H1 (cell line): ENCODE results near the gene SERPINH1. TPM values are rescaled to one million over a fixed set of nuclear protein-coding genes. Genes with fewer than 3 reads are reported as not detected.

ENCODE experiments used
- CHD7 ChIP-seq: fragments of 300-600 bp; sonication (generic); IDR thresholded peaks from 2 replicates; pipeline ENCODE4 v1.7.1; 2012; ENCODE audit warnings: low read length, moderate library complexity, mild to moderate bottlenecking, inconsistent platforms; ENCODE audit not compliant: insufficient replicate concordance
- CREB1 ChIP-seq: IDR thresholded peaks from 2 replicates; pipeline ENCODE4 v1.6.1; 2012; ENCODE audit warnings: inconsistent platforms
- GABPA ChIP-seq: IDR thresholded peaks from 2 replicates; pipeline ENCODE4 v1.6.1; 2011; ENCODE audit warnings: mild to moderate bottlenecking, low read length, moderate library complexity, borderline replicate concordance; ENCODE audit not compliant: insufficient read depth
- GTF2F1 ChIP-seq: IDR thresholded peaks from 2 replicates; pipeline ENCODE4 v1.6.1; 2012; ENCODE audit warnings: low read depth, low read length, improper control_type of control experiment, borderline replicate concordance
- RFX5 ChIP-seq: IDR thresholded peaks from 2 replicates; pipeline ENCODE4 v1.6.1; 2011; ENCODE audit warnings: low read depth, low read length, improper control_type of control experiment, borderline replicate concordance
- TAF7 ChIP-seq: optimal IDR thresholded peaks from 2 replicates; pipeline ENCODE3; 2011; ENCODE audit warnings: low read depth, mild to moderate bottlenecking, inconsistent platforms, low read length, moderate library complexity, borderline replicate concordance
- YY1 ChIP-seq: IDR thresholded peaks from 2 replicates; pipeline ENCODE4 v1.6.1; 2011; ENCODE audit warnings: low read depth, mild to moderate bottlenecking, low read length
- ZNF274 ChIP-seq: IDR thresholded peaks from 2 replicates; pipeline ENCODE4 v1.7.0; 2012; ENCODE audit warnings: low read length, borderline replicate concordance; ENCODE audit errors: extremely low read depth
- polyA plus RNA-seq, 7 experiments: library from polyadenylated mRNA; depleted of rRNA in 3 of 7; stranded (reverse) in 5 of 7; unstranded in 2 of 7; fragments of >200 nt in 5 of 7; fragments of 200-250 nt in 2 of 7; gene quantifications; 1 replicate in 5 of 7; 2 replicates in 1 of 7; 4 replicates in 1 of 7; pipeline versions ENCODE4 v1.2.1 to v1.2.3, GENCODE V29; 2011 to 2013; ENCODE audit warnings: missing spikeins in 2 of 7, mixed read lengths in 2 of 7
- total RNA-seq: library from RNA; stranded (reverse); fragmentation: NEBNext Ultra II Directional; extraction: Animal tissue kit (Norgen Biotek cat#: 25700); gene quantifications from 2 replicates; pipeline ENCODE4 v1.2.1, GENCODE V29; 2021

Gene SERPINH1
- total and polyA plus RNA-seq, 2 of the 8 experiments (the other 6 are each of a cell fraction or from before 2014, with no cell fraction given), result 420 to 621 TPM

GRCh38 chr11:75525433-75526191 lies 36.4 kb upstream of the SERPINH1 start, which contains the start of gene GDPD5 (continued):
- TF ChIP-seq CREB1 (no peak), GABPA (no peak), RFX5 (no peak), YY1 (peak; percentile 55; the same call in 1 of the 2 replicates), GTF2F1 (no peak), CHD7 (no peak), TAF7 (peak; percentile 56), ZNF274 (no peak)
